A549 treated with AZD2906 at 1 μM for 4 hours (cell line): ENCODE results near the gene TMEM50B. TPM values are rescaled to one million over a fixed set of nuclear protein-coding genes. Genes with fewer than 3 reads are reported as not detected.

Experiments
- total RNA-seq: library from RNA; stranded (reverse); fragments of 200-300 nt; extraction: Qiagen RNA extraction; gene quantifications from 5 replicates; pipeline ENCODE4 v1.2.3, GENCODE V29; 2022

The TMEM50B gene
- total RNA-seq = 9.8 to 12.8 TPM (median 10.5 TPM) in 5 replicates

DNA sequence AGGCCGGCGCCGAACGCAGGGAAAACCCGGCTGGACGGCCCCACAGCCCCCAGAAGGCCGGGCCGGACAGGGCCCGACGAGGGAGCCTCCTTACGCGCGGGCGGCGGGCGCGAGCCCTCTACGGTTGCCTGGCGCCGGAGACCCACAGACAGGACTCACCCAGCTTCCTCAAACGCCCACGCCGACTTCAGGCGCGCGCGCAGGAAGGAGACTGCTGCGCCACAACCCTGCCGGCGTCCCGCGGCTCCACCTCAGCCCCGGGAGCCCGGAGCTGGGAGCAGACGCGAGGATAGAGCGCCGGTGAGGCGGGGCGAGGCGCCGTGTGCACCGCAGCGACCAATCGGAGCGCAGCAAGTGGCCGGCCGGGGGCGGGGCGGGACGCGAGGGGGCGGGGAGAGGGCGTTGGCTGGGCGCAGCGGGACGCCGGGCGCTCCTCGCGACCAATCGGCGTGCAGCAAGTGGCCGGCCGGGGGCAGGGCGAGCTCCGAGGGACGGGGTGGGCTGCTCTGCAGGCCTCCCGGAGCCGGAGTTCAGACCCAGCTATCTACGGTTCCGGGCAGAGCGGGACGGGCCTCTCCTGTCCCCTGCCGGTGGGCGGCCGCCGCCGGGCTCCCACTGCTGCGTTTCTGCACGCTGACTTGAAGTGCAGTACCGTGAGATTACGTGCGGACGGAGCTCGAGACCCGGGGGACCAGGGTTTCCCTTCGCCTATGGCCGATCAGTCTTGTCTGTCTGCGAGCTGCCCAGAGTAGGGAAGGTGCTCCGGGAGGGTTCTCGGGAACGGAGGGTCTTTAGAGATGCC is at the start of gene TMEM50B:
TMEM50B (minus strand) TSS at position 296 of the 802 bp plus-strand sequence. CDS start 11,089 bp downstream, outside the sequence.

DNA sequence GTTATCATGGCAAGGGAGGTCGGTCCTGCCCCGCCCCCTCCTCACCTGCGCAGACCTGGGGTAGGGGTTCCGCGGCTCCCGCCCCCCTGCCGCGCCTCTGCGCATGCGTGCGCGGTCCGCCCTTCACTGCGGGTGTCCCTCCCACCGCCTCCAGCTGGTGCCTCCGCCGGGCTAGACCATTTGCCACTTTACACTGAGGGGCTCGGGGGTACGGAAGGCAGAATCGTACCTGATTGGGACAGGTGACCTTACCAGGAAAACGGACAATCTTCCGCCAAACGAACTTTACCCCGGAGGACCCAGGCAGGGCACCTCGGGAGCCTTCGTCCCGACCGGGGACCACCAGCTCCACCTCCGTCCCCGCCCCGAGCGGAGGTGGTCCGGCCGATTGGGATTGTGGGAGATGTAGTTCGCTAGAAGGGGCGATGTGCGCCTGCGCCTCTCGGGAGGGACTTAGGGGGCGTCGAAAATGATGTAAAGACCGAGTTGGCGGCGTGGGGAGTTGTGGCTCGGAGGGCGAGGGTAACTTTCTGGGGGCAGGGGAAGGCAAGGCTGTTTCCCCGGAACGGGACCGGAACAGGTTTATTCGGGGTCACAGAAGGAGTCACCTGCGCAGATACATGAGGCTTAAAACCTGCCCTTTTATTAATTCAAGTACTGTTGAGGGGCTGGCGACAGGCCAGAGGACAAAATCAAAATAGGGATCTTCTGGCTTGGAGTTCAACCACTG is 11.8 kb upstream of the TMEM50B start, which contains the start of gene DNAJC28:
DNAJC28 (minus strand) TSS at position 344 of the 730 bp plus-strand sequence. CDS start 2,323 bp downstream, outside the sequence.

DNA sequence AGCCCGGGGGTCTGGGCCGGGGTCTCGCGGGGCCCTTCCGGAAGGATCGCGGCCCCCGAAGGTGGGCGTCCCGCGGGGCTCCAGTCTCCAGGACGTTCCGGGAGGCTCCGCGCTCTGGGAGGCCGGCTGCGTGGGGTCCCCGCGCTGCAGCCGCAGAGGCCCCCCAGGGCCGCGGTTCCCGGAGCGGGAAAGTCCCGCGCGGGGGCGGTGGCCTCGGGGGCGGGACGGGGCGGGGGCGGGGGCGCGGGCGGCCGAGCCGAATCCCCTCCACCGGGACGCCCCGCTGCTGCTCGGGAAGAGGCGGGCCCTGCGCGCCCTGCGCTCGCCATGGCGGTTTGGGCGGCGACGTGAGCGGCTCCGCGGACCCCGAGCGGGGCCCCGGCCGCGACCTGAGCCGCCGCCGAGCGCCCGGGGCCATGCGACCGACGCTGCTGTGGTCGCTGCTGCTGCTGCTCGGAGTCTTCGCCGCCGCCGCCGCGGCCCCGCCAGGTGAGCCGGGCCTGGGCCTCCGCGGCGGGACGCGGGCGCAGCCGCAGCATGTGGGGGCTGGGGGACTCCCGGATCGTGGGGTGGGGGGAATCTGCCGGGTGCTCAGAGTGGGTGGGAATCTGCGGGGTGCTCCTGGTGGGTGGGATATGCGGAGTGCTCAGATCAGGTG is 76.5 kb downstream of the TMEM50B start, which contains the start of gene IFNGR2:
IFNGR2 (plus strand) TSS at position 286 of the 658 bp plus-strand sequence; CDS start at position 417, 131 bp downstream.

Other genes starting within 250 kb of the TMEM50B start
- 16.0 to 17.5 TPM (median 17.4 TPM) in 5 replicates for gene IL10RB, start 213.6 kb downstream of the TMEM50B start, total RNA-seq
- gene IFNAR1, start 155.0 kb downstream of the TMEM50B start, total RNA-seq = 13.6 to 27.8 TPM (median 16.1 TPM) in 5 replicates
- 49.3 to 57.0 TPM (median 54.8 TPM) in 5 replicates for gene IFNGR2, start 76.6 kb downstream of the TMEM50B start, total RNA-seq
- 0.27 to 0.38 TPM (median 0.29 TPM) in 5 replicates for gene DNAJC28, start 11.7 kb upstream of the TMEM50B start, total RNA-seq
- gene GART, start 62.1 kb upstream of the TMEM50B start, total RNA-seq = 57.3 to 67.7 TPM (median 64.2 TPM) in 5 replicates
- 72.3 to 112 TPM (median 78.3 TPM) in 5 replicates for gene SON, start 63.1 kb upstream of the TMEM50B start, total RNA-seq
- gene DONSON, start 108.7 kb upstream of the TMEM50B start, total RNA-seq = 14.7 to 17.9 TPM (median 17.2 TPM) in 5 replicates
- 11.7 to 13.5 TPM (median 12.4 TPM) in 5 replicates for gene CRYZL1, start 161.8 kb upstream of the TMEM50B start, total RNA-seq
- gene ITSN1, start 162.5 kb upstream of the TMEM50B start, total RNA-seq = 18.8 to 25.2 TPM (median 20.8 TPM) in 5 replicates